HepG2 (cell line): ENCODE measurements around the gene PHYHIPL. TPM values are rescaled to one million over a fixed set of nuclear protein-coding genes. Genes with fewer than 3 reads are reported as not detected.

ENCODE experiments used
- ATAC-seq: fragments of 200-7000 bp; cut with Tn5 transposase; 3 replicates; pipeline ENCODE4 v1.9.1; 2020; ENCODE audit warnings: mild to moderate bottlenecking, moderate library complexity
- BruUV-seq: library from RNA; stranded (reverse); fragments of 400-500 nt; replicated peaks from 2 replicates; lab custom pipeline; 2021; lab: Mats Ljungman, UMichigan
- CTCF ChIA-PET: fragments of 300-600 bp; formaldehyde crosslinking; extraction: SDS; loops from one replicate; lab custom pipeline; 2021; ENCODE audit warnings: low total read pairs, inconsistent platforms, low intra/inter-chr PET ratio; lab: Yijun Ruan, JAX
- POLR2A ChIA-PET: fragments of 350-600 bp; sonication (Branson Sonifier 250); formaldehyde crosslinking; loops from one replicate; lab custom pipeline; 2020; ENCODE audit warnings: antibody characterized with exemption, inconsistent platforms; lab: Yijun Ruan, JAX
- DNase-seq: peaks from one replicate; pipeline ENCODE4 v3.0.0-alpha.2; 2015; ENCODE audit warnings: low spot score
- FAIRE-seq: peaks from 3 replicates; lab custom pipeline; 2011; peaks lifted over from hg19 to GRCh38; lab: Jason Lieb, UNC
- H2AFZ ChIP-seq: one replicate; pipeline ENCODE4 v1.6.1; 2011; ENCODE audit warnings: low read length, inconsistent platforms
- H3K27ac ChIP-seq: fragments of 300-600 bp; 3 replicates; pipeline ENCODE4 v1.8.0; 2011; ENCODE audit warnings: mixed run types, mild to moderate bottlenecking, mixed read lengths, low read length, inconsistent platforms; ENCODE audit not compliant: insufficient read depth; ENCODE audit errors: extremely low read length
- H3K27me3 ChIP-seq, 2 experiments: fragments of 200-600 bp in 1 of 2; 2 replicates in 1 of 2; 3 replicates in 1 of 2; pipeline versions ENCODE4 v1.6.0 to v1.8.0; 2011; ENCODE audit warnings: low read length in 2 of 2, mild to moderate bottlenecking in 2 of 2, moderate library complexity in 2 of 2, inconsistent platforms in 1 of 2; ENCODE audit not compliant: insufficient read depth in 2 of 2, control insufficient read depth in 1 of 2
- H3K36me3 ChIP-seq, 2 experiments: fragments of 200-600 bp in 1 of 2; replicated peaks in 1 of 2; 2 replicates in 1 of 2; 3 replicates in 1 of 2; pipeline versions ENCODE4 v1.5.1 to v1.8.0; 2011; ENCODE audit warnings: low read length in 2 of 2, inconsistent platforms in 1 of 2; ENCODE audit not compliant: insufficient read depth in 2 of 2, control insufficient read depth in 1 of 2
- H3K4me1 ChIP-seq: 2 replicates; pipeline ENCODE4 v1.5.1; 2012; ENCODE audit warnings: low read length, inconsistent platforms; ENCODE audit not compliant: insufficient read depth
- H3K4me2 ChIP-seq: 2 replicates; pipeline ENCODE4 v1.6.0; 2011; ENCODE audit warnings: low read depth, low read length, inconsistent platforms
- H3K4me3 ChIP-seq, 3 experiments: fragments of 200-600 bp in 1 of 3; sonication (generic), shearing (Covaris generic) in 1 of 3; replicated peaks in 1 of 3; 2 replicates each; pipeline ENCODE4 v1.5.1; 2011 to 2016; ENCODE audit warnings: low read length in 3 of 3, inconsistent platforms in 2 of 3, low read depth in 2 of 3, mild to moderate bottlenecking in 2 of 3, control low read depth in 1 of 3, mixed read lengths in 1 of 3; ENCODE audit not compliant: insufficient read depth in 1 of 3
- H3K79me2 ChIP-seq: one replicate; pipeline ENCODE4 v1.6.1; 2011; ENCODE audit warnings: low read length, inconsistent platforms; ENCODE audit not compliant: insufficient read depth
- H3K9ac ChIP-seq: 2 replicates; pipeline ENCODE4 v1.6.0; 2011; ENCODE audit warnings: mild to moderate bottlenecking, low read depth, low read length, inconsistent platforms; ENCODE audit not compliant: insufficient read depth
- H3K9me3 ChIP-seq: 2 replicates; pipeline ENCODE4 v1.5.1; 2012; ENCODE audit warnings: mild to moderate bottlenecking, low read length
- H4K20me1 ChIP-seq: 2 replicates; pipeline ENCODE4 v1.6.0; 2011; ENCODE audit warnings: inconsistent platforms, mild to moderate bottlenecking, low read length, moderate library complexity; ENCODE audit not compliant: insufficient read depth
- FLYWCH1 ChIP-seq: sonication (generic); formaldehyde crosslinking; IDR thresholded peaks from 2 replicates; pipeline ENCODE4 v1.8.1; 2023; ENCODE audit warnings: mild to moderate bottlenecking, missing genetic modification reagents
- SMAD9 ChIP-seq: sonication (generic); formaldehyde crosslinking; IDR thresholded peaks from 2 replicates; pipeline ENCODE4 v1.5.1; 2020; ENCODE audit warnings: mild to moderate bottlenecking, missing genetic modification reagents
- ZBTB38 ChIP-seq: sonication (generic); formaldehyde crosslinking; IDR thresholded peaks from 2 replicates; pipeline ENCODE4 v1.5.1; 2020; ENCODE audit warnings: mild to moderate bottlenecking, missing genetic modification reagents
- ZNF160 ChIP-seq: sonication (generic); formaldehyde crosslinking; IDR thresholded peaks from 2 replicates; pipeline ENCODE4 v1.8.0; 2022; ENCODE audit warnings: mild to moderate bottlenecking, inconsistent platforms, missing genetic modification reagents
- ZNF451 ChIP-seq: sonication (generic); formaldehyde crosslinking; IDR thresholded peaks from 2 replicates; pipeline ENCODE4 v1.5.0; 2020; ENCODE audit warnings: mild to moderate bottlenecking, missing genetic modification reagents
- ZNF678 ChIP-seq: sonication (generic); formaldehyde crosslinking; IDR thresholded peaks from 2 replicates; pipeline ENCODE4 v1.4.0; 2020; ENCODE audit warnings: mild to moderate bottlenecking, missing genetic modification reagents
- ZNF878 ChIP-seq: sonication (generic); formaldehyde crosslinking; IDR thresholded peaks from 2 replicates; pipeline ENCODE4 v1.8.1; 2023; ENCODE audit warnings: mild to moderate bottlenecking, missing genetic modification reagents, moderate library complexity
- WGBS: methylation state at CpG from one replicate; pipeline ENCODE4 v1.1.6; 2017; ENCODE audit warnings: low lambda C conversion rate; 5-methylcytosine and 5-hydroxymethylcytosine counted together
- in situ Hi-C: cut with HindIII; loops from 2 replicates; pipeline ENCODE4 v1.10.0; 2017; ENCODE audit warnings: low pct_unique_long_range_greater_than_20kb; ENCODE audit not compliant: extremely low pct_ligation_motif_present
- intact Hi-C: fragments of 100-400 bp; cut with micrococcal nuclease; formaldehyde crosslinking; loops from one replicate; pipeline ENCODE4 v1.10.0; 2022; ENCODE audit not compliant: unreplicated experiment
- polyA plus RNA-seq, 8 experiments: library from polyadenylated mRNA; depleted of rRNA in 3 of 8; stranded (reverse) in 7 of 8; unstranded in 1 of 8; fragments of >200 nt; fragmentation: Illumina TruSeq in 4 of 8; extraction: Trizol in 4 of 8; gene quantifications; 2 replicates each; pipeline versions ENCODE4 v1.2.1 to v1.2.3, GENCODE V29; 2011 to 2016; ENCODE audit warnings: low read depth in 4 of 8, missing spikeins in 1 of 8, mixed read lengths in 1 of 8; ENCODE audit not compliant: insufficient read depth in 1 of 8
- total RNA-seq, 5 experiments: library from RNA; depleted of rRNA; stranded (reverse); fragments of >200 nt; fragmentation: Illumina TruSeq; extraction: Trizol; gene quantifications; 2 replicates each; pipeline ENCODE4 v1.2.3, GENCODE V29; 2016; ENCODE audit warnings: low read depth in 1 of 5
- TF ChIP-seq, protein P1 (sequence below): IDR thresholded peaks from 2 replicates; pipeline ENCODE4 v1.6.1; 2016; ENCODE audit warnings: low read depth, missing genetic modification reagents, missing compliant biosample characterization
- TF ChIP-seq, protein P2 (sequence below): sonication (generic); formaldehyde crosslinking; IDR thresholded peaks from 2 replicates; pipeline ENCODE4 v1.5.1; 2020; ENCODE audit warnings: missing genetic modification reagents, mild to moderate bottlenecking, borderline replicate concordance
- TF ChIP-seq, protein P3 (sequence below): sonication (generic); formaldehyde crosslinking; IDR thresholded peaks from 2 replicates; pipeline ENCODE4 v1.4.0; 2020; ENCODE audit warnings: mild to moderate bottlenecking, missing genetic modification reagents
- TF ChIP-seq, protein P4 (sequence below): sonication (generic); formaldehyde crosslinking; IDR thresholded peaks from 2 replicates; pipeline ENCODE4 v1.4.0; 2020; ENCODE audit warnings: missing genetic modification reagents
- TF ChIP-seq, protein P5 (sequence below): sonication (generic); formaldehyde crosslinking; IDR thresholded peaks from 2 replicates; pipeline ENCODE4 v1.8.1; 2023; ENCODE audit warnings: mild to moderate bottlenecking, missing genetic modification reagents

PHYHIPL gene
- total and polyA plus RNA-seq, 2 of the 13 experiments (the other 11 are each of a cell fraction or from before 2014, with no cell fraction given) = 40.6 to 78.5 TPM

DNA sequence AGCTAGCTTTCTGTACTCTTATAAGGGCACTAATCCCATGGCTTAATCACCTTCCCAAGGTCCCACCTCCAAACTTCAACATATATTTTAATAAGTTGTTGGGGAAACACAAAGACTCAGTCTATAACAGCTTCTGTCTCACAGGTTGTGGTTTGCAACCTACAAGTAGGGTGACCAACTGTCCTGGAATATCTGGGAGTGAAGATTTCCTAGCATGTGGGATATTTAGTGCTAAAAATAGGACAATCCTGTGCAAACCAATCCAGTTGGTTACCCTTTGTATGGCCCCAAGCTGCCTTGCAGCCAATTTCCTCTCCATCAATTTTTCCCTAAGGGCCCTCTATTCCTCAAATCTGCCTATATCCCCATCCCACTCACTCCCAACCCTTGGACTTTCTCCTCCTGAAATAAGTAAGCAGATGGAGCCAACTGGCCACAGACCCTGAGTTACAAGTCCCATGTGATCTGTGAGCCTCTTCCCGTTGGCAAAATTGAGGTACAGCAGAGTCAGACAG is 103.6 kb downstream of the PHYHIPL start:
- CTCF ChIA-PET = no interaction called here
- no peak for FAIRE-seq

DNA sequence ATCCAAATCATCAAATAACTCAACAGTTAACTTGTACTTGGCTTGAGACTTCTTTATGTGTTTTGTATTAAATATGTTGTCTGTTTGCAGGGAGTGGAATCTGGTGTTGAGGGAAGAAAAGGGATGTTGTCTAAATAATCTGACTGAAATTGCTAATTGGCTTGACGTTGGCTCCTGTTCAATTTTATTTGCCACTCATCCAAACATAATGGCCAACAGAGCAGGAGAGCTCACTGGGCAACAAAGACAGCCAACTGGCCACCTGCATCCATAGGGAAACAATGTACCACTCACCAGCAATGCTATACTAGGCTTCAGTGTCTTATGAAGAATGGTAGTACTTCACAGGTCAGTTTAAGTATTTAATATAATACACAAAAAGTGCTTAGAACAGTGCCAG is 105.4 kb downstream of the PHYHIPL start:
- Histone ChIP-seq H3K9ac (no peak overlapping the region), H3K4me2 (no peak overlapping the region), H3K36me3 (no peaks in the 10 kb centered on the region), H3K4me1 (no peaks in the 10 kb centered on the region), H4K20me1 (no peaks in the 10 kb centered on the region), H3K9me3 (no peaks in the 10 kb centered on the region), H2AFZ (no peak overlapping the region), H3K79me2 (no peaks in the 10 kb centered on the region), H3K4me3 (no peak overlapping the region), H3K27me3 (no peaks in the 10 kb centered on the region), H3K27ac (no peak overlapping the region)
- ATAC-seq (no peak), DNase-seq (no peak), FAIRE-seq (no peak)
- intact Hi-C loops = no loop called here
- ChIA-PET POLR2A (no interaction called here), CTCF (no interaction called here)
- in situ Hi-C loops = no loop called here
- BruUV-seq = no TSS peak
- 50% methylated on average over 1 of the region's 1 CpG for WGBS
- TF ChIP-seq, protein P1, sequence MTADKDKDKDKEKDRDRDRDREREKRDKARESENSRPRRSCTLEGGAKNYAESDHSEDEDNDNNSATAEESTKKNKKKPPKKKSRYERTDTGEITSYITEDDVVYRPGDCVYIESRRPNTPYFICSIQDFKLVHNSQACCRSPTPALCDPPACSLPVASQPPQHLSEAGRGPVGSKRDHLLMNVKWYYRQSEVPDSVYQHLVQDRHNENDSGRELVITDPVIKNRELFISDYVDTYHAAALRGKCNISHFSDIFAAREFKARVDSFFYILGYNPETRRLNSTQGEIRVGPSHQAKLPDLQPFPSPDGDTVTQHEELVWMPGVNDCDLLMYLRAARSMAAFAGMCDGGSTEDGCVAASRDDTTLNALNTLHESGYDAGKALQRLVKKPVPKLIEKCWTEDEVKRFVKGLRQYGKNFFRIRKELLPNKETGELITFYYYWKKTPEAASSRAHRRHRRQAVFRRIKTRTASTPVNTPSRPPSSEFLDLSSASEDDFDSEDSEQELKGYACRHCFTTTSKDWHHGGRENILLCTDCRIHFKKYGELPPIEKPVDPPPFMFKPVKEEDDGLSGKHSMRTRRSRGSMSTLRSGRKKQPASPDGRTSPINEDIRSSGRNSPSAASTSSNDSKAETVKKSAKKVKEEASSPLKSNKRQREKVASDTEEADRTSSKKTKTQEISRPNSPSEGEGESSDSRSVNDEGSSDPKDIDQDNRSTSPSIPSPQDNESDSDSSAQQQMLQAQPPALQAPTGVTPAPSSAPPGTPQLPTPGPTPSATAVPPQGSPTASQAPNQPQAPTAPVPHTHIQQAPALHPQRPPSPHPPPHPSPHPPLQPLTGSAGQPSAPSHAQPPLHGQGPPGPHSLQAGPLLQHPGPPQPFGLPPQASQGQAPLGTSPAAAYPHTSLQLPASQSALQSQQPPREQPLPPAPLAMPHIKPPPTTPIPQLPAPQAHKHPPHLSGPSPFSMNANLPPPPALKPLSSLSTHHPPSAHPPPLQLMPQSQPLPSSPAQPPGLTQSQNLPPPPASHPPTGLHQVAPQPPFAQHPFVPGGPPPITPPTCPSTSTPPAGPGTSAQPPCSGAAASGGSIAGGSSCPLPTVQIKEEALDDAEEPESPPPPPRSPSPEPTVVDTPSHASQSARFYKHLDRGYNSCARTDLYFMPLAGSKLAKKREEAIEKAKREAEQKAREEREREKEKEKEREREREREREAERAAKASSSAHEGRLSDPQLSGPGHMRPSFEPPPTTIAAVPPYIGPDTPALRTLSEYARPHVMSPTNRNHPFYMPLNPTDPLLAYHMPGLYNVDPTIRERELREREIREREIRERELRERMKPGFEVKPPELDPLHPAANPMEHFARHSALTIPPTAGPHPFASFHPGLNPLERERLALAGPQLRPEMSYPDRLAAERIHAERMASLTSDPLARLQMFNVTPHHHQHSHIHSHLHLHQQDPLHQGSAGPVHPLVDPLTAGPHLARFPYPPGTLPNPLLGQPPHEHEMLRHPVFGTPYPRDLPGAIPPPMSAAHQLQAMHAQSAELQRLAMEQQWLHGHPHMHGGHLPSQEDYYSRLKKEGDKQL = no peak
- TF ChIP-seq ZBTB38 (CRISPR knock-in tag) (no peak), FLYWCH1 (CRISPR knock-in tag) (no peak)
- TF ChIP-seq, protein P2, sequence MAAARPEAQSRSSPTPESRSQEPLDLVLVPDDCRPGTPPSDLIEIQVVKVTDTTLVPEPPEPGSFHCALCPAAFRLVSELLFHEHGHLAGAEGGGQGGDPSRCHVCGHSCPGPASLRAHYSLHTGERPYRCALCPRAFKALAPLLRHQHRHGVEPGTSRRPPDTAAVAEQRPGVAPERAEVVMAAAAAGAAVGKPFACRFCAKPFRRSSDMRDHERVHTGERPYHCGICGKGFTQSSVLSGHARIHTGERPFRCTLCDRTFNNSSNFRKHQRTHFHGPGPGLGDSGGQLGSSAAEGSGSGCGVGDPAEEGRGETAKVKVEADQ (CRISPR knock-in tag) = no peak
- TF ChIP-seq, protein P3, sequence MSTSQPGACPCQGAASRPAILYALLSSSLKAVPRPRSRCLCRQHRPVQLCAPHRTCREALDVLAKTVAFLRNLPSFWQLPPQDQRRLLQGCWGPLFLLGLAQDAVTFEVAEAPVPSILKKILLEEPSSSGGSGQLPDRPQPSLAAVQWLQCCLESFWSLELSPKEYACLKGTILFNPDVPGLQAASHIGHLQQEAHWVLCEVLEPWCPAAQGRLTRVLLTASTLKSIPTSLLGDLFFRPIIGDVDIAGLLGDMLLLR (CRISPR knock-in tag) = no peak

More for the DNA sequence above, 103.6 kb downstream of the PHYHIPL start:
- DNase-seq (no peak), ATAC-seq (no peak)
- Histone ChIP-seq H2AFZ (no peak overlapping the region), H3K9ac (no peak overlapping the region), H3K36me3 (no peaks in the 10 kb centered on the region), H3K27ac (no peak overlapping the region), H4K20me1 (no peaks in the 10 kb centered on the region), H3K9me3 (no peaks in the 10 kb centered on the region), H3K79me2 (no peaks in the 10 kb centered on the region), H3K4me2 (no peak overlapping the region), H3K4me1 (no peaks in the 10 kb centered on the region), H3K4me3 (no peak overlapping the region), H3K27me3 (no peaks in the 10 kb centered on the region)
- in situ Hi-C loops (no loop called here), intact Hi-C loops (no loop called here)
- TF ChIP-seq SMAD9 (CRISPR knock-in tag) = no peak
- TF ChIP-seq, protein P4, sequence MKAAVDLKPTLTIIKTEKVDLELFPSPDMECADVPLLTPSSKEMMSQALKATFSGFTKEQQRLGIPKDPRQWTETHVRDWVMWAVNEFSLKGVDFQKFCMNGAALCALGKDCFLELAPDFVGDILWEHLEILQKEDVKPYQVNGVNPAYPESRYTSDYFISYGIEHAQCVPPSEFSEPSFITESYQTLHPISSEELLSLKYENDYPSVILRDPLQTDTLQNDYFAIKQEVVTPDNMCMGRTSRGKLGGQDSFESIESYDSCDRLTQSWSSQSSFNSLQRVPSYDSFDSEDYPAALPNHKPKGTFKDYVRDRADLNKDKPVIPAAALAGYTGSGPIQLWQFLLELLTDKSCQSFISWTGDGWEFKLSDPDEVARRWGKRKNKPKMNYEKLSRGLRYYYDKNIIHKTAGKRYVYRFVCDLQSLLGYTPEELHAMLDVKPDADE = no peak
- no peak for TF ChIP-seq ZNF160 (CRISPR knock-in tag)
- TF ChIP-seq ZNF678 (CRISPR knock-in tag) = no peak
- no peak for TF ChIP-seq ZNF878 (CRISPR knock-in tag)
- TF ChIP-seq, protein P5, sequence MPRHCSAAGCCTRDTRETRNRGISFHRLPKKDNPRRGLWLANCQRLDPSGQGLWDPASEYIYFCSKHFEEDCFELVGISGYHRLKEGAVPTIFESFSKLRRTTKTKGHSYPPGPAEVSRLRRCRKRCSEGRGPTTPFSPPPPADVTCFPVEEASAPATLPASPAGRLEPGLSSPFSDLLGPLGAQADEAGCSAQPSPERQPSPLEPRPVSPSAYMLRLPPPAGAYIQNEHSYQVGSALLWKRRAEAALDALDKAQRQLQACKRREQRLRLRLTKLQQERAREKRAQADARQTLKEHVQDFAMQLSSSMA (CRISPR knock-in tag) = no peak
- no peak for TF ChIP-seq ZNF451
- POLR2A ChIA-PET = no interaction called here
- no TSS peak for BruUV-seq
- 32% methylated on average over 1 of the region's 1 CpG for WGBS
